ENCODE data around the gene FKBP5. TPM values are rescaled to one million over a fixed set of nuclear protein-coding genes. Genes with fewer than 3 reads are reported as not detected.

FKBP5 gene
- total and polyA plus RNA-seq, 7 donors = 52.9 to 326 (median 200) TPM

- H3K4me3 ChIP-seq = no peak overlapping the region
- no peaks in the 10 kb centered on the region for H3K9me3 ChIP-seq
- H3K27me3 ChIP-seq = no peaks in the 10 kb centered on the region
- 32 to 53% methylated on average over 5 of the region's 5 CpGs for WGBS, 2 donors
- peak overlapping the region; percentile 84 to 100 (median 98) for H3K27ac ChIP-seq
- intact Hi-C loops (cut with DNase I) = loop anchor here (2.0 kb wide), 1 partner anchor 29 kb away; no protein-coding TSS in a partner anchor
- H3K36me3 ChIP-seq = no peaks in the 10 kb centered on the region
- TF ChIP-seq POLR2A (IDR thresholded peaks at IDR 0.05) (no peak), EP300 (IDR thresholded peaks at IDR 0.05) (no peak)
- DNase-seq = no peak
- peaks cover 0 to 73% (median 67%) of the 10 kb centered on the region in 4 donors for H3K4me1 ChIP-seq
These were observed 30.7 kb upstream of the FKBP5 start for GRCh38 chr6:35719404-35719829.

- peak; percentile 77 for DNase-seq
These were observed 30.2 kb upstream of the FKBP5 start for GRCh38 chr6:35718911-35719381.

GRCh38 chr6:35718375-35718736, 29.6 kb upstream of the FKBP5 start:
- TF ChIP-seq POLR2A (IDR thresholded peaks at IDR 0.05) (no peak), CTCF (IDR thresholded peaks at IDR 0.05) (no peak), POLR2AphosphoS5 (IDR thresholded peaks at IDR 0.05) (no peak), EP300 (IDR thresholded peaks at IDR 0.05) (no peak)
- H3K4me3 ChIP-seq = no peak overlapping the region
- intact Hi-C loops (cut with DNase I) = loop anchor here (2.0 kb wide), 1 partner anchor 28 kb away; no protein-coding TSS in a partner anchor
- no peaks in the 10 kb centered on the region for H3K36me3 ChIP-seq
- no peaks in the 10 kb centered on the region for H3K9me3 ChIP-seq
- H3K4me1 ChIP-seq = peaks cover 0 to 63% (median 57%) of the 10 kb centered on the region in 4 donors
- no peaks in the 10 kb centered on the region for H3K27me3 ChIP-seq
- H3K27ac ChIP-seq = peak overlapping the region; percentile 84 to 100 (median 98)
- 70 to 90% methylated on average over 4 of the region's 4 CpGs for WGBS, 2 donors
- DNase-seq = peak; percentile 46

More at GRCh38 chr6:35718911-35719381, 30.2 kb upstream of the FKBP5 start:
- intact Hi-C loops (cut with DNase I) = loop anchor here (2.0 kb wide), 1 partner anchor 28 kb away; no protein-coding TSS in a partner anchor
- peaks cover 0 to 68% (median 62%) of the 10 kb centered on the region in 4 donors for H3K4me1 ChIP-seq
- no peaks in the 10 kb centered on the region for H3K36me3 ChIP-seq
- no peaks in the 10 kb centered on the region for H3K9me3 ChIP-seq
- no peak overlapping the region for H3K4me3 ChIP-seq
- peak overlapping the region; percentile 84 to 100 (median 98) for H3K27ac ChIP-seq
- H3K27me3 ChIP-seq = no peaks in the 10 kb centered on the region
- peak in 3 of 4 donors; percentile 28 to 61 (median 35) for TF ChIP-seq POLR2AphosphoS5 (IDR thresholded peaks at IDR 0.05)
- TF ChIP-seq EP300 (IDR thresholded peaks at IDR 0.05) = no peak
- 32 to 37% methylated on average over 2 of the region's 2 CpGs for WGBS, 2 donors

GRCh38 chr6:35717449-35718374, 29.0 kb upstream of the FKBP5 start:
- Histone ChIP-seq H3K36me3 (no peaks in the 10 kb centered on the region), H3K9me3 (no peaks in the 10 kb centered on the region), H3K27ac (peak overlapping the region; percentile 84 to 100 (median 98)), H3K4me1 (peaks cover 0 to 60% (median 50%) of the 10 kb centered on the region in 4 donors), H3K27me3 (no peaks in the 10 kb centered on the region), H3K4me3 (no peak overlapping the region)
- peak; percentile 59 for DNase-seq
- WGBS, 2 donors = 71 to 83% methylated on average over 19 of the region's 19 CpGs
- no peak for TF ChIP-seq CTCF (IDR thresholded peaks at IDR 0.05)
- no peak for TF ChIP-seq POLR2AphosphoS5 (IDR thresholded peaks at IDR 0.05)
- no peak for TF ChIP-seq POLR2A (IDR thresholded peaks at IDR 0.05)
- no peak for TF ChIP-seq EP300 (IDR thresholded peaks at IDR 0.05)
- intact Hi-C loops (cut with DNase I) = loop anchor here (2.0 kb wide), 1 partner anchor 27 kb away; no protein-coding TSS in a partner anchor

GRCh38 chr6:35716798-35717197, 28.1 kb upstream of the FKBP5 start:
- H3K4me1 ChIP-seq = peaks cover 0 to 51% (median 41%) of the 10 kb centered on the region in 4 donors
- TF ChIP-seq POLR2A (IDR thresholded peaks at IDR 0.05) (no peak), CTCF (IDR thresholded peaks at IDR 0.05) (no peak), POLR2AphosphoS5 (IDR thresholded peaks at IDR 0.05) (no peak), EP300 (IDR thresholded peaks at IDR 0.05) (no peak)

More at GRCh38 chr6:35716798-35717197, 28.1 kb upstream of the FKBP5 start:
- Histone ChIP-seq H3K36me3 (no peaks in the 10 kb centered on the region), H3K27ac (peak overlapping the region in 1 of 4 donors; percentile 35), H3K4me3 (no peak overlapping the region), H3K9me3 (no peaks in the 10 kb centered on the region), H3K27me3 (no peaks in the 10 kb centered on the region)
- WGBS, 2 donors = 42 to 69% methylated on average over 2 of the region's 2 CpGs
- DNase-seq = no peak
- intact Hi-C loops (cut with DNase I) = no loop called here
